Embryonic facial prominence (tissue), 1 donor: Measurements from ENCODE around the gene PEX14.
"Not testable (repeated sequence)": the region's sequence is repeated elsewhere in the genome, so short reads cannot be mapped to it uniquely, and the experiment has no call there.

Source experiments
- DNase-seq: peaks from one replicate; pipeline ENCODE4 v3.0.0-alpha.2; 2016; ENCODE audit errors: extremely low spot score

PEX14 gene, protein sequence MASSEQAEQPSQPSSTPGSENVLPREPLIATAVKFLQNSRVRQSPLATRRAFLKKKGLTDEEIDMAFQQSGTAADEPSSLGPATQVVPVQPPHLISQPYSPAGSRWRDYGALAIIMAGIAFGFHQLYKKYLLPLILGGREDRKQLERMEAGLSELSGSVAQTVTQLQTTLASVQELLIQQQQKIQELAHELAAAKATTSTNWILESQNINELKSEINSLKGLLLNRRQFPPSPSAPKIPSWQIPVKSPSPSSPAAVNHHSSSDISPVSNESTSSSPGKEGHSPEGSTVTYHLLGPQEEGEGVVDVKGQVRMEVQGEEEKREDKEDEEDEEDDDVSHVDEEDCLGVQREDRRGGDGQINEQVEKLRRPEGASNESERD

DNA sequence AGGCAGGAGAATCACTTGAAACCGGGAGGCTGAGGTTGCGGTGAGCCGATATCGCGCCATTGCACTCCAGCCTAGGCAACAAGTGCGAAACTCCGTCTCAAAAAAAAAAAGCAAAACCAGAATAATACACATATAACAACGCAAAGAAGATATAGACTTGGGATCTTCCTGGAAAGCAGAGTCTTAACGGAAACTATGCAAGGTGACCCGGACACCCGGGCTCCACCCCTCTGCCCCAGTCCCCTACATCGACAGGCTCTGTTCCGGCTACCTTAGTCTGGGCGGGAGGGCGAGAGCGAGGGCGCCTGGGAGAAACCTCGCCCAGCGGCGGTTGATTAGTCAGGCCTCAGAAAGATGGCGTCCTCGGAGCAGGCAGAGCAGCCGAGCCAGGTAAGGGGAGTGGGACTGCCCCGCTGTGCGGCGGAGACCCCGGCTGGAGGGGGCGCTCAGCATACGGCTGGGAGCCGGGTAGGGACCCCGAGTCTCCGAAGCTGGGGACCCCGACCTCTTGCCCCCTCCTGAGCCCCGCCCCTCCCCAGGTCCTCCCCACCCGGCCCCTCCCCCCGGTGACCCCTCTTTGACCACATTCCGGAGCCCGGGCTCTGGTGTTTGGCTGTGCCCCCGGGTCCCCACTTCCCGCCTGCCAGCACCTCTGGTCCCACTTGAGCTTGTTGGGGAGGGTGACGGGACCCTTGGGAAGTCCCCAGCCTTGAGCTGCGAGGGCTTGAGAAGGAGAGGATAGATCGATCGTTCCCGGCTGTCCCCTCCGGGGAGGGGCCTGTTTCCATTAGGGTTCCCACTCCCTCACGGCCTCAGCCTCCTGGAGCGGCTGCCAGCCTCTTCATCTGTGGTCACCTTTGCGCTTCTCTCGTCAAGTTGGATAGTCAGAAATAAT, at the start of gene PEX14:
Gene PEX14, plus strand, starts transcription at position 338 of the 895 bp plus-strand sequence. Its CDS starts 17 bp downstream, at position 355.
- peak; percentile 74 for DNase-seq

DNA sequence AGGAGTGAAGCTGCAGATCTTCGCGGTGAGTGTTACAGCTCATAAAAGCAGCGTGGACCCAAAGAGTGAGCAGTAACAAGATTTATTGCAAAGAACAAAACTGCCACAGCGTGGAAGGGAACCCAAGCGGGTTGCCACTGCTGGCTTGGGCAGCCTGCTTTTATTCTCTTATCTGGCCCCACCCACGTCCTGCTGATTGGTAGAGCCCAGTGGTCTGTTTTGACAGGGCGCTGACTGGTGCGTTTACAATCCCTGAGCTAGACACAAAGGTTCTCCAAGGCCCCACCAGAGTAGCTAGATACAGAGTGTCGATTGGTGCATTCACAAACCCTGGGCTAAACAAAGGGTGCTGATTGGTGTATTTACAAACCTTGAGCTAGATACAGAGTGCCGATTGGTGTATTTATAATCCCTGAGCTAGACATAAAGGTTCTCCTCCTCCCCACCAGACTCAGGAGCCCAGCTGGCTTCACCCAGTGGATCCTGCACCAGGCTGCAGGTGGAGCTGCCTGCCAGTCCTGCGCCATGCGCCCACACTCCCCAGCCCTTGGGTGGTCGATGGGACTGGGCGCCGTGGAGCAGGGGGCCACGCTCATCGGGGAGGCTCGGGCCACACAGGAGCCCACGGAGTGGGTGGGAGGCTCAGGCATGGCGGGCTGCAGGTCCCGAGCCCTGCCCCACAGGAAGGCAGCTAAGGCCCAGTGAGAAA, 48.8 kb upstream of the PEX14 start:
- not testable (repeated sequence) for DNase-seq

DNA sequence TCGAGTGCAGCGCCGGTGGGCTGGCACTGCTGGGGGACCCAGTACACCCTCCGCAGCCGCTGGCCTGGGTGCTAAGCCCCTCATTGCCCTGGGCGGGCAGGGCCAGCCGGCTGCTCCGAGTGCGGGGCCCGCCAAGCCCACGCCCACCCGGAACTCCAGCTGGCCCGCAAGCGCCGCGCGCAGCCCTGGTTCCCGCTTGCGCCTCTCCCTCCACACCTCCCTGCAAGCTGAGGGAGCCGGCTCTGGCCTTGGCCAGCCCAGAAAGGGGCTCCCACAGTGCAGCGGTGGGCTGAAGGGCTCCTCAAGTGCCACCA, 48.3 kb upstream of the PEX14 start:
- DNase-seq = not testable (repeated sequence)

DNA sequence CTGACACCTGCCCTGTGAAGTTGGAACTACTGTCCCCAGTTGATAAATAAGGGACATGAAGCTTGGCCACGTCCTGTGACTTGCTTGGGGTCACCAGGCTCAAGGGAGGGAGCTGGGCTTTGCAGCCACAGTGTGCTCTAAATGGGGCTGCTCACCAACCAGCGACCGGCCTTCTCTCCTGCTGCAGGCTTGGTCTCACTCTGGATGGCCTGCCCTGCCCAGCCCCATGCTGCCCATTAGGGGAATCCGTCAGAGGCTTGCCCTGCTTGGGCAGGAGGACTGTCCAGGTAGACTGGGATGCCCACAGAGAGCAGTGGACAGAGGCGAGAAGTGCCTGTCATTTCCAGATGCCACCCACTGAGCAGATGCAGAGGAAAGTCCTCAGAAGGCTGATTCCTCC, 45.8 kb upstream of the PEX14 start:
- no peak for DNase-seq

DNA sequence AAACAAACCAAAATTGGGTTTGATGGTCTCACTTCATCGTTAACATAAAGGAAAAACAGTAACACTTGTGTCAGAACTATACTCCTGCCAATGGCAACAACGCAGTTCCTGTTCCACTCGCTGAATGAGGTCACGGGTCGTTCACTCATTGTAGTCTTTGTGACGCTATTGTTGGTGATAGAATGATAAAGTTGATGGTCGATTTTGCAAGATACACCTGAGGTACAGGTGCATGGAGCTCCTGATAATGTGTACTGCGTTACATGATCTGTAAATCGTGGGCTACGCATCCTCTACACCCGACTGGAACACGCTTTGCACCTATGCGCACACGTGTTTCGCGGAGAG, 44.9 kb upstream of the PEX14 start:
- no peak for DNase-seq

DNA sequence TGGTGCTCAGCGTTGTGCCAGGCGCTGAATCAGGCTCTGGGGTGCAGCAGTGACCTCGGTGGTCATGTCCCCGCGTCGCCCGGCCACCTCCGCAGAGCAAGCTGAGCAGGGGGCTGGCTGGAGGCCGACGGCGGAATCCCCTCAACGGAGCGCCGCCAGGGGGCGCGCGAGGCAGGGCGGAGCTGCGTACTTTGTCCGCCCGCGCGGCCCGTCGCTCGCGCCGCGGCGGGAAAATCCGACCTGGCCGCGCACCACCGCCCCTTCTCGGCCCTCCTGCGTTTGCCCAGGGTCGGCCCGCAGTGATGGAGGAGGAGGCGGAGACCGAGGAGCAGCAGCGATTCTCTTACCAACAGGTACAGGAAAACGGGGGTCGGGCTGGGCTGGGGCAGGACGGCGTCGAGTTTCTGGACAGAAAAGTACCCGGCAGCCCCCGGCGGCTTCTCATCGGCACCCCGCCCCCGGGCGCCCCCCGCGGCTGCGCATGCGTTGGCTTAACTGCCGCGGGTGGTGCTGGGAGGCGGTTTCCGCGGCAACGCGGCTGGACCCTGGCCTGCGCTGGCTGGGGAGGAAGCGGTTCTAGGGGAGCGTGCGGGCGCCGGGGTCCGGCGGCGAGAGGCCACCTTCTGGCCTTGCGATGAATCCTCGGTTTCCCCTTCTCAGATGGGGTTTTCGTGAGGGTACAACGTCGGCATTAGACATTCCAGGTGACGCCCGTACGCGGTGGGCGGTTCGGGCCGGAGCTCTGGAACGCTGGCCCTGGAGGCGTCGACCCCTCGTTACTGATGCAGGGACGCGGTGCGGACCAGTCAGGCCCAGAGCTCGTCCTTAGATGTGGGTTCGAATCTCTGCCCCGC, 44.3 kb upstream of the PEX14 start, which contains the start of gene CENPS:
Gene CENPS, plus strand, starts transcription at position 218 of the 854 bp plus-strand sequence. Its CDS starts 85 bp downstream, at position 303.
- peak; percentile 66 for DNase-seq

DNA sequence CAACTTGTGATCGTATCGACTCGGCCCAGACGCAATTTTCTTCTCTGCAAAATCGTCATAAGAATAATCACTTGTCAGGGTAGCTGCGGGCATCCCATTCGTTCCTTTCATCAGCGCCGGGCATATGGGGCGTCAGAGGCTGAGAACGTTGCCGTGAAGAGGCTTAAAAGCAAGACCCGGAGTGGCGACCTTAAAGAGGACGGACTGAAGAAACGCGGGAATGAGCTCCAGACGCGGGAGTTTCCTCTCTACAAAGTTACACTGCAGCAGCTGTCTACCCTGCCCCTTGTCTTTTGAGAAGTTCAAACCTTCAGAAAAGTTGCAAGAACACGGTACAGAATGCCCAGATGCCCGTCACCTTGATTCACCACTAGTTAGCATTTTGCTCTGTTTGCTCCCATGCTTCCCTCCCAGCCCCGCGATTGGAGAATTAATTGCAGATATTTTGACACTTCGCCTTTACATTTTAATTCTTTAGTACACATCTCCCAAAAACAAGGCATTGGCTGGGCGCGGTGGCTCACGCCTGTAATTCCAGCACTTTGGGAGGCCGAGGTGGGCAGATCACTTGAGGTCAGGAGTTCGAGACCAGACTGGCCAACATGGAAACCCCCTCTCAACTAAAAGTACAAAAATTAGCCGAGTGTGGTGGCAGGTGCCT, 43.5 kb upstream of the PEX14 start:
- no peak for DNase-seq

DNA sequence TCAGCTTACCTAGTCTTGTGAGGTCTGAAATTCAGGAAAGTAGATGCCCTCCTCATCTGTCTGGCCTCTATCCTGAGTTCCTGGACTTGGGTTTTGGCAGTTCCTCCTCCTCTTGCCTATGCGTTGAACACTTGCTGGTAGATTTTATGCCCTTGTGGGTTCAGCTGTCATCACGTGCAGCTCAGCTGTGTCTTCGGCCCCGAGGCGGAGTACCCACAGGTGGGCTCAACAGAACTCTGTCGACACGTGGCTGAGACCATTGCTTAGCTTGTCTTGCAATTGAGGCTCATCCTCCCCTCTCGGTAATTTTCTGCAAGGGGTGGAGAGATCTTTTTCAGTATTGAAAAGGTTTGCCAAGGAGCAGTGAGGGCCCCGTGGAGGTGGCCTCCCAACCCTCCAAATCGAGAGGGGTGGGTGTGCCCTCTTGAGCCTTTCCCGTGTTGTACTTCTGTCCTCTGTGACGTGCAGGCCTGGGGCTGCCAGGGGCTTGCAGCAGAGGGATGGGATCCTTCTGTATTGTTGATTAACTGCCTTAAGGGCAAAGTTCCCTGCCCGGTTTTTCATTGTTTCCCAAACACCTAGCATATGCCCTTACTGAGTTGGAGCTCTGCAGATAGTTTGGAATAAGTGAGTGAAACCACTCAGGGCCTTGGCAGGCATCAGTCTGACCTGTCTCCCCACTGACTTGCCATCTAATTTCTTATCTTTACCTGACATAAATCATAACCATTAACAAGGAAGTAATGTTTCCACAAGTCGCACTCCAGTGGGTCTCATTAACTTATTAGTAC, 41.6 kb upstream of the PEX14 start:
- DNase-seq = no peak

DNA sequence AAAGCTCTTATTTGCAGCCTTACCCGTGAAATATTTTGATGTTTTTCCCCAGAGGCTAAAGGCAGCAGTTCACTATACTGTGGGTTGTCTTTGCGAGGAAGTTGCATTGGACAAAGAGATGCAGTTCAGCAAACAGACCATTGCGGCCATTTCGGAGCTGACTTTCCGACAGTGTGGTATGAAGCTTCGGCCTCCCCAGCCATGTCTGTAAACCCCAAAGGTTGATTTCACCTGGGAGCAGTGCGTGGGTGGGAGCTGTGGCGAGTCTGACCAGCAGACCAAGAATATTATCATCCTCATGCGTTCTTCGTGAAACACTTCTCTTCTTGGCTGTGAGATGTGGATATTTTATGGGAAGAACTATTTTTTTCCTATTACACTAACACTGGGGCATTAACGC, 41.0 kb upstream of the PEX14 start:
- no peak for DNase-seq

DNA sequence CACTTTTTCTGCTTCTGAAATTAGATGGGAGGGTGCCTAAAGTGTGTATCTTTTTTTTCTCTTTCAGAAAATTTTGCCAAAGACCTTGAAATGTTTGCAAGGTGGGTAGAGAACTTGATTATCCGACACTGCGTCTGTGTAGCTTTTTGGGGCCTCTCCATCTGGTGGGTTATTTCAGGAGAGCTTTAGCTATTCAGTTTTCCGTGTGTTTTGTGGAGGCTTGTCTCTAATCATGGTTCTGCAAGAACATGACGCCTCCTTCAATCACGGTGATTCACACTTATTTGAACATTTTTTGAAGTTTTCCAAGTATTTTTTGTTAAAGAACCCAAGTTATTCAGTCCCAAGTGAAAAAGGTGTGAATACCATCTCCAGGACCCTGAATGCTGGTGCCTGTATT, 40.2 kb upstream of the PEX14 start:
- no peak for DNase-seq

DNA sequence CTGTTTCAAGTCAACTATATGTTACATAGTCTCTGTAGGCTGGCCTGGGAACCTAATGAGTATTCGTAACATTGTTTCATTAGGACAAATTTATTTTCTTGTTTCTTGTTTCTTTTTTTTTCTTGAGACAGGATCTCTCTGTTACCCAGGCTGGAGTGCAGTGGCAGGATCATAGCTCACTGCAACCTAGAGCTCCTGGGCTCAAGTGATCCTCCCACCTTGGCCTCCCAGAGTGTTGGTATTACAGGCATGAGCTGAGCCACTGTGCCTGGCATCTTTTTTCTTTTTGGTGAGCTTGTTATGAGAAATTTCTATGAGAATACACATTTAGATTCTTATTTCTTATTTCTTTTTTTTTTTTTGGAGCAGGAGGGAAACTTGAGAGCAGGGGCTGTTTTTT, 37.7 kb upstream of the PEX14 start:
- no peak for DNase-seq

DNA sequence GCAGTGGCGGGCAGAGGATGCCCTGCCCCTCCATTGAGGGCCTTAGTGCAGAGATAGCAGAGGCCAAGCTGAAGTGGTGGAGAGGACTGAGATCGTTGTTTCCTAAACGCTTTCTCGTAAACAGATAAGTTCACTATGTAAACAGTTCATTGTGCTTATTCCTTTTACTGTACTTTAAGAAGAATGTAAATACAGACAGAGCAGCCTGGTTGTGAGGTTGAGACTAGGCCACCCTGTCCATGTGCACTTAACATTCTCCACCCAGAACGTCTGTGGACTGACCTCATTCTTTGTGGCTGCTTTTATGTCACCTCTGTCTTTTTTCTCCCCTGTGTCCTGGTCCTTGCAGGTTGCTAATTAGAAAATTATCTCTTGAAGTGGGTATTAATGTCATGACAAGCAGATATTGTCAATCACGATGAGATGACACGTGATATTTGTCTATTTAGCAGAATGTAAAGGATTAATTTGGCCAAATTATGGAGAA, 36.0 kb upstream of the PEX14 start:
- no peak for DNase-seq

DNA sequence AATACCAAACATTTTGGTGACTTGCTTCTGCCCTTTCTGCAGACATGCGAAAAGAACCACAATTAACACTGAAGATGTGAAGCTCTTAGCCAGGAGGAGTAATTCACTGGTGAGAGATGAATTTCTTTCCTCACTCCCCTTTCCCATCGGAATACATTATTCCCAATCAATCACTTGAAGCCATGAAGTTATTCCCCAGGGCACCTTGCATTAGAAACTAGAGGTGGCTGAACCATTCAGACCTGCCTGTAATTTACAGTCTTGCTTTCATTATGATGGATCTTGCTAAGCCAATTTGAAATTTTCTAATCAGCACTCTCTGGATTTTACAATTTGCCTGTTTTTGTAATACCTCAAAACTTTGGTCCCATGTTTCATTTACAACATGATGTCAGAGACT, 34.4 kb upstream of the PEX14 start:
- no peak for DNase-seq

DNA sequence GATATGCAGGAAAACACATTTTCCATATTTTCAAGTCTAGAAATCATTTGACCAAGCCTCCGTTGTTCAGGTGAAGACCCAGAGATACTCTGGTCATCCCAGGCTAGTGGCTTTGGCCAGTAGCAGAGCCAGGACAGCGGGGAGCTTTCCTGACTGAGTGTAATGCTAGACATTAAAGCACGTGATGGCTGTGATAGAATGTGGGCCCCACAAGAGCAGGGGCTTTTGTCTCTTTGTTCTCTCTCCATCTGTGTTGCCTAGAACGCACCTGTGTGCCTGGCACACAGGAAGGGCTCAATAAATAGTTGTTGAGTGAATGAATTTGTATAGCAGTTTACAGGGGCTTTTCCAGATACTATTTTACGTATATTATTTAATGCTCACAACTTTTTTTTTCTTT, 34.0 kb upstream of the PEX14 start:
- no peak for DNase-seq

DNA sequence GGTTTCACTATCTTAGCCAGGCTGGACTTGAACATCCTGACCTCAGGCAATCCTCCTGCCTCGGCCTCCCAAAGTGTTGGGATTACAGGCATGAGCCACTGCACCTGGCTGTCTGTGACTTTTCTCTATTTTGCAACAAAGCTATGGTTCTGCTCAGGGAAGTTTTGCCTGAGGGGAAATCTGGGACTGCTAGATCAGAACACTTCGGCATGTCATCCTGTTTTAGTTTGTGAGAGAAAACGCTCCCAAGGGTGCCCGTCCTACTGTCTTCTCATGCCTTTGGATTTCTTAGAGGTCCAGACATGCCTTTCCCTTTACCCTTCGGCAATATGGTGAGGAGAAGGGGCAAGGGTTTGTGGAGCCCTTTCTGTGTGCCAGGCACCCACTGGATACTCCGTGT, 30.5 kb upstream of the PEX14 start:
- no peak for DNase-seq

DNA sequence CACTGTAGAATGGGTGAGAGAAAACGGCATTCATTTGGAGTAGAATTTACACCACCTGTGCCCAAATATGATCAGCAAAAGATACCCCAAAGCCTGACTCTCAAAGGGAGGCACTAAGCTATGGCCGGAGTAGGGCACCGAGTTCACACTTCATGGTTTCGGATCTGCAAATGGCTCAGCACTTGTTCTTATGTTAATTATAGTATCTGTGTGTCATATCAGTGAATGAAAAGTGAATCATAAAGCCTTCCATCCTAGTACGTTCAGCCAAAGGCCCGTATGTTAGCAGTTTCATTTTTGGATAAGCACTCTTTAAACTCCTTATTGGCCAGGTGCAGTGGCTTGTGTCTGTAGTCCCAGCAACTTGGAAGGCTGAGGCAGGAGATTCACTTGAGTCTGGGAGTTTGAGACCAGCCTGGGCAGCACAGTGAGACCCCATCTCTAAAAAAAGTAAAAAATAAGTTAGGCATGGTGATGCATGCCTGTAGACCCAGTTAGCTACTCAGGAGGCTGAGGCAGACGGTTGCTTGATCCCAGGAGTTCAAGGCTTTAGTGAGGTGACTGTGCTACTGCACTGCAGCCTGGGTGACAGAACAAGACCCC, 29.9 kb upstream of the PEX14 start:
- DNase-seq = no peak

DNA sequence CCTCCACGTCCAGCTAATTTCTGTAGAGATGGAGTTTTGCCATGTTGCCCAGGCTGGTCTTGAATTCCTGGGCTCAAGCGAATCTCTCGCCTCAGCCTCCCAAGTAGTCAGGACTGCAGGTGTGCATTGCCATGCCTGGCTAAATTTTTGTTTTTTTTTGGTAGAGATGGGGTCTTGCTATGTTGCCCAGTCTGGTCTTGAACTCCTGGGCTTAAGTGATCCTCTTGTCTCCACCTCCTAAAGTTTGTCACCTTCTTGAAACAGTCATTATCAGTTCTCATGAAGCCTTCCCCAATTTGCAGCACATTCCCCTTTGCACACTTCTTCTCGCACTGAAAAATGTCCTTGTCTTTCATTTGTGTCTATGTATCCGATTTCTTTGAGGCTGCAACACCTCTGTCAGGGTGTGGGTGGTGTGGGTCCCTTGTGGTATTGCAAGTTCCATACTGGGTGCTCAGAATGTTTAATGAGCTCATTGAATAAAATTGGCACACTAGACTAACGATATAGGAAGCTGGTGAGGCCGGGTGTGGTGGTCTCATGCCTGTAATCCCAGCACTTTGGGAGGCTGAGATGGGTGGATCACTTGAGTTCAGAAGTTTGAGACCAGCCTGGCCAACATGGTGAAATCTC, 27.8 kb upstream of the PEX14 start:
- no peak for DNase-seq

DNA sequence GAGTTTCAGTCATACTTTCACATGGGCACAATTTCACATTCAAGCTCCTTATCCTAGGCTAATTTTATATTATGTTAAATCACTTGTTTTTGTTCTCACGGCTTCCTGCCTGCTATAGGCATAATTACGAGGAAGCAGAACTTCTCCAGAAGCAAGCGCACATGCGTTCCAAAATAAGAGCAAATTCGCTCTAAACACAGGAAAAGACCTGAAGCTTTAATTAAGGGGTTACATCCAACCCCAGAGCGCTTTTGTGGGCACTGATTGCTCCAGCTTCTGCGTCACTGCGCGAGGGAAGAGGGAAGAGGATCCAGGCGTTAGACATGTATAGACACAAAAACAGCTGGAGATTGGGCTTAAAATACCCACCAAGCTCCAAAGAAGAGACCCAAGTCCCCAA, 25.0 kb upstream of the PEX14 start, which contains the start of gene CORT:
Gene CORT, plus strand, starts transcription at position 281 of the 400 bp plus-strand sequence. CDS start 193 bp downstream, outside the sequence.
- DNase-seq = no peak
